LHCN-M2 (cell line): Measurements from ENCODE around the gene MTCL1. TPM values are rescaled to one million over a fixed set of nuclear protein-coding genes. Genes with fewer than 3 reads are reported as not detected.
A peak's percentile ranks its signal among the peaks of the same experiment; 100 is the strongest.

Source experiments
- DNase-seq: peaks from one replicate; pipeline ENCODE4 v3.0.0-alpha.2; 2012; ENCODE audit warnings: low read depth
- total RNA-seq: library from RNA; depleted of rRNA; stranded (reverse); fragments of >200 nt; gene quantifications from 2 replicates; pipeline ENCODE4 v1.2.3, GENCODE V29; 2014

The MTCL1 gene
- total RNA-seq, 1 experiment from 2014 or later = 16.1 TPM

DNA sequence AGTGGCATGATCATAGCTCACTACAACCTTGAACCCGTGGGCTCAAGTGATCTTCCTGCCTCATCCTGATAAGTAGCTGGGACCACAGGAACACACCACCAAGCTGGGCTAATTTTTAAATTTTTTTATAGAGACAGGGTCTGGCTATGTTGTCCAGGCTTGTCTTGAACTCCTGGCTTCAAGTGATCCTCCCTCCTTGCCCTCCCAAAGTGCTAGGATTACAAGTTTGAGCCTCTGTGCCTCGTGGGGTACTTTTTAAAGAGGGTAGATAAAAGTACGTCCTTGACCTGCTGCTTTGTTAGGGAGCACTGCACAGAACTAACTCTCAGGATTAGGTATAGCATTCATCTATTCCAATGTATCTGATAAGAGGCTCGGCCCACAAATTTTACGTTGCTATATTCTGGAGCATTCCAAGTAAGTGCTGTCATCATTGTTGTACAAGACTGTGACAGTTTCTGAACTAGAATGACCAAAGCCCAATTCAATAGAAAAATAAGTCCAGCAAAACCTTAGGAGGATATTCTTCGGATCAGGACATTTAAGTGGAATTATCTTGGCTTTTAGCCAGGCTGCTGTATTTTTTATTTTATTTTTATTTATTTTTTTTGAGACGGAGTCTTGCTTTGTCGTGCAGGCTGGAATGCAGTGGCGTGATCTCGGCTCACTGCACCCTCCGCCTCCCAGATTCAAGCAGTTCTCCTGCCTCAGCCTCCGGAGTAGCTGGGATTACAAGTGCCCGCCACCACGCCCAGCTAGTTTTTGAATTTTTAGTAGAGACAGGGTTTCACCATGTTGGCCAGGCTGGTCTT is 4.1 kb downstream of the MTCL1 start:
- DNase-seq = no peak

DNA sequence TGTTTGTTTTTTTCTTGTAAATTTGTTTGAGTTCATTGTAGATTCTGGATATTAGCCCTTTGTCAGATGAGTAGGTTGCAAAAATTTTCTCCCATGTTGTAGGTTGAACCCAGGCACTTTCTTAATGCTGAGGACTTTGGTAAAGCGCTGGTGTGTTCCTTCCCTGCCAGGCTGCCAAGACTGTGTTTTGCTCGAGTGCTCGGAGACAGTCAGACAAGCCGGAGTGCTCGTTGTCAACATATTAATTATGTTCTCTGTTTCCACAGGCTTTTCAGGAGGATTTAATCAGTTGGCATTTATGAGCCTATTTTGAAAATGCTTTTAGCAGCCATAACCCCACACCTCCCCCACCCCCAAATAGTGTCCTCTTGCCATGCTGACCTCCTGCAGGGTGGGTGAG is 6.4 kb downstream of the MTCL1 start:
- DNase-seq = no peak

DNA sequence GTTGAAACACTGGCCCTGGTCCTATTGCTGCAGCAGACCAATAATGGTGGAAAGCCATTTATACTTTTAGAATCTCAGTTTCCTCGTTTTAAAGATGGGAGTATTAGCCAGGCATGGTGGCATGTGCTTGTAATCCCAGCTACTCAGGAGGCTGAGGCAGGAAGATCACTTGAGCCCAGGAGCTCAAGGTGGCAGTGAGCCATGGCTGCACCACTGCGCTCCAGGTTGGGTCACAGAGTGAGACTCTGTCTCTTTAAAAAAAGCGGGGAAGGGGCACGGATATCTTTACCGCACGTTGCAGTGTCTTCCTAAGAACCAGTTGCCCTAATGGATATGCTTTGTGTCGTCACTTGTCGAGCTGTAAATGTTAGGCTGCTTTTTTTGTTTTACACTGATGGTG is 8.3 kb downstream of the MTCL1 start:
- no peak for DNase-seq

DNA sequence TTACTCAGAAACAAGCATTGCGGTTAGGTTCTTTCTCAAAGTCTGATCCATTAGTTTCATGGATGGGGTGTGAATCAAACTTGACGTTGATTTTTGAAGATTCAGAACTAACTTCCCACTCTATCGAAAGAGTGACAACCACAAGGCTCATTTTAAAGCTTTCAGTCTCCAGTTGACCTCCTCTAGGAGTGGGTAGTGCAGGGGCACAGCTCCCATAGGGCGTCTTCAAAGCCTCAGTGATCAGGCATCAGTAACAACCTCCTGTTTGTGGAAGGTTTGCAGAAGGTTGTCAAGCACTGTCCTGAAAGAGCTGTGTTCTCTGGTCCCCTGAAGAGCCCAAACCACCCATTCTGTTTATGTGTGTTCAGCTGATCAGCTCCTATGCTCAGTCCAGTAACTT is 10.2 kb downstream of the MTCL1 start:
- no peak for DNase-seq

DNA sequence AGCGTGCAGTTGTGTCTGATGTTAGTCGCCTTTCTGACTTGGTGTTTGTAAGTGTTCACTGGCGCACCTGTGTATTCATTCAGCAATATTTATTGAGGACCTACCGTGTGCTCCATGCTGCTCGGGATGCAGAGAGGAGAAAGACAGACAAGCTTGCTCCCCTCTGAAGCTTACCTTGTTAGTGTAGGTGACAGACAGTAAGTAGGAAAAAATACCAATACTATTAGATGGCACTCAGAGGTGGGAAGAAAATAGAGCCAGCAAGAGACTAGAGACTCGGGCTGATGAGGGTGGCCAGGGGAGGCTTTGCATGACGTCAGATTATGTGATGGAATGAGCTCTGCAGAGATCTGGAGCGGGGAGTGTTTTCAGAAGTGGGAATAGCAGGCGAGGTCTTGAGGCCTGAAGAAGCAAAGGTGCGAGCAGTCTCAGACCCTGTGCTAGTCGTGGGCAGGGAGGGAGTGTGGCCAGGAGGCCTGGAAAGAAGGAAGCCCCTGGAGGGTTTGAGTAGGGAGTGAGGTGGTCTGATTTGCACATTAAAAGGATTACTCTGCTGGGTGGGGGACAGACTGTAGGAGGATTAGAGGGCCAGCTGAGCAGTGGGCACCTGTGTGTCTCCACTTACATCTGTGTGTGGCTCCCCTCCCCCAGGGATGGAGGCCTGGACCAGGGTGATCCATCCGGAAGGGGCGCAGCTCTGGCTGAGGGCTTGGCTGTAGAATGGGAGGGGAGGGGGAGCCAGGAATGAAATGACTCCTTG is 11.8 kb downstream of the MTCL1 start:
- DNase-seq = no peak

DNA sequence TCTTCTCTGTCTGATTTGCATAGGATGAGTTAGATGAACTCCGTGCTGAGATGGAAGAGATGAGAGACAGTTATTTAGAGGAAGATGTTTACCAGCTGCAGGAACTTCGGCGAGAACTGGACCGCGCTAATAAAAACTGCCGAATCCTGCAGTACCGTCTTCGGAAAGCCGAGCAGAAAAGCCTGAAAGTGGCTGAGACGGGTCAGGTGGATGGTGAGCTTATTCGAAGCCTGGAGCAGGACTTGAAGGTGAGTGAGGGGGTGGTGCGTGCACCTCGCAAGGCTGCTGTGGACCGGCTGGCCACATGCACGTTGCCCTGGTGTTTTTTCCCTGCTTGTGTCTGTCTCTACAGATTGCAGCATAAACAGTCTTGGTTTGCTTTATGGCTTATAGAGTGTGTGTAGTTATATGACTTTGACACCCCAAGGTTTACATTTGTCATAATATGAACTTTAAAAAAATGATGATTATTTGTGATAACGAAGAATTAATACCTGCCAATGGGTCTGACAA is 13.1 kb downstream of the MTCL1 start:
- no peak for DNase-seq

DNA sequence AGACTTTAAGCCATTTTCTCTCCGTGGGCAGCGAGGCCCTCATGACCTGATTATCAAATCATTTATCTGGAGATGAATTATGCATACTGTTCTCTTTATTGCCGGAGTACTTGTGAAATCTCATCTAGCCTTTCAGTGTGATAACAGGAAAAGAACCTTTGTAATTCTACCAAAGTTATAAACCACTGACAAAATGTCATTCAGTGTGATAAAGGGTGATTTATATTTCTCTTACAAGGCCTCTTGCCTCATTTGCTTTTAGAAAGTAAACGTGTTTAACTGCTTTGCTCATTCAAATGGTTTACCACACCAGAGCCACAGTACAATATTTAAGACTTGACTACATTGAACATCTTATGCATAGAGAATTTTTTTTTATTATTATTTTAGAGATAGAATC is 13.8 kb downstream of the MTCL1 start:
- DNase-seq = no peak

DNA sequence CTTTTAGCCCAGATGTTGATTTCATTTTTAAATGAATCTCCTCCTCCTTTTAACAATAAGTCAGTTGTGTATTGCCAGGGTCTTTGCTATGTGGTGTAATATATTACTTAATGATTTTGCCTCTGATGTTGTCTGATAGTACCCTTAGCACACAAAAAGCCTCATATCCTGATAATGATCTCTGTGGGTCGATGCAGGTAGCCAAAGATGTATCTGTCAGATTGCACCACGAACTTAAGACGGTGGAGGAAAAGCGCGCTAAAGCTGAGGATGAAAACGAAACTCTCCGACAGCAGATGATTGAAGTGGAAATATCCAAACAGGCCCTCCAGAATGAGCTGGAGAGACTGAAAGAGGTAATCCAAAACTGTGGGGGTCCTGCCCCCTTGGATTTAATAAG is 14.8 kb downstream of the MTCL1 start:
- no peak for DNase-seq

DNA sequence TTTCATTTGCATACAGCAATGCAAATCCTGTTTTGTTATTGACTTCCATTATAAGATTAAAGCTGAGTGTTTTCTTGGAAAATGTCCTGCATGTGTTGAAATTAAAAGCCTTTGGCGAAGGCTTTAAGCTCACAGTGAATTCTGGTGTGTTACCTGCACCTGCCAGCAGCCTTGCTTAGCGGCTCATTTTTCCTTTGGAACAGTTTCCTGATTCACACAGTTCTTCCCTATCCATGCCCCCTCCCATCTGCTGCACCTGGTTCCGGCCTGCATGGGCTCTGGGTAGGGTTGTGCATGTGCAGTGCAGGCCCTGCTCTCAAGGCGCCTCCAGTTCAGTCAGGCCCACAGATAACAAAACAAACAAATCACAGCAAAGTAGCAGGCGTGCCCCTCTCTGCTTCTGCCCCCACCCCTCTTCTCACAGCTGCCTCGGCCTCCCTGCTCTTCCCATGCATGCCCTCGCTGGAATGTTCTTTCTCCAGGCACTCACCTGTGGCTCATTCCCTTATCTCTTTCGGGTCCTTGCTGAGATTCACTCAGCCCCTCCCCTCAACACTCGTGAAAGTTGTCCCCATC is 15.8 kb downstream of the MTCL1 start:
- DNase-seq = no peak

DNA sequence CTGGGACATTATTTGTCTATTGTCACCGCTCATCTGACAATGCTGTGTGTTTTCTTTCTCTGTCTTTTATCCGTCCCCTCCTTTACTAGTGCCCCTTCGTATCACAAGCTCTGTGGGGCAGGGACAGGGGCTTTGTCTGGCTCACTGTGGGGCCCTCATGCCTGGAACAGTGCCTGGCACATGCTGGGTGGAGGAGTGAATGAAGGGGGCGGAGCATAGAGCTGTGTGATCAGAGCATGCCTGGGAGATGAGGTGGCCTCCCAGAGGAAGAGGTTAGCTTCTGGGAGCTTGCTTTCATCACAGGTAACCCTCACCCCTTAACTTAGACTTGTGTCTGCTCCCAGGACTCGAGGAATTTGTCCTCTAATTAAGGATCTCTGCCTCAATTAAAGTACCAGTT is 16.4 kb downstream of the MTCL1 start:
- no peak for DNase-seq

DNA sequence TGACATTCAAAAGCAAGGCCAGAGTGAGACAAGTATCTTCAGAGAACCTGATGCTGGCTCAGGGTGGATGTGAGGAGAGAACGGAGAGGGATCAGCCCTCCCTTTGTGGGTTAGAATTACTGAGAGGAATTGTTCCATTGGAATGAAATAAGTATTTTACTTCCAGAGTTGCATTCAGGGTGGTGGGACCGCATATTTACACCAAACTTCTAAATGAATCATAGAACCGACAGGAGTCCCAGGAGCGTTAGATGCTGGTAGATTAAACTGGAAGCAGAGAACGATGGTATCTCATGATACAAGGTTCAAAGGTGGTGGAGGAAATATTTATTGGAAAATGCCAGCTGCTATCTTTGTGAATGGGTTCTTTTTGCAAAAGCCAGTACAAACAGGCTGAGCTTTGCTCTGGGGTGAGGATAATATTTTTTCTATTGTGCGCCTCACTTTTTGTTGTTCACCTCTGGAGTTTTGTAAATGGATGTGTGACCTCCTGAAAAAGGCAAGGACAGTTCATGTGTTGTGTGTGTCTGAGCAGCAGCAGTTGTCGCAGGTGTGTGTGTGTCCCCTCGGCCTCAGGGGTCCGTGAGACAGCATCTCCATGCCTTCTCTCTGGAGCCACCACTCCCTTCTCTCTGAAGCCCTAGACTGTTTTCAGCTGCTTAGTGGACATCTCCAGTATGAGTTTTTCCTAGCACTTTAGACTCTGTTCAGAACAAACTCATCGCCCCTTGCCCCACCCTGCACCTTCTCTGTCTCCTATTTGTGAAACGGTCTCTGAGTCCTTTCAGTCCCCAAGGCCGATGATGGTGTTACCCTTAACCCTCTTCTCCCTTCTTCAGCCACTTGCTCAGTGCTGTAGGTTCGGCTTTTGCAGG is 17.8 kb downstream of the MTCL1 start:
- DNase-seq = no peak

DNA sequence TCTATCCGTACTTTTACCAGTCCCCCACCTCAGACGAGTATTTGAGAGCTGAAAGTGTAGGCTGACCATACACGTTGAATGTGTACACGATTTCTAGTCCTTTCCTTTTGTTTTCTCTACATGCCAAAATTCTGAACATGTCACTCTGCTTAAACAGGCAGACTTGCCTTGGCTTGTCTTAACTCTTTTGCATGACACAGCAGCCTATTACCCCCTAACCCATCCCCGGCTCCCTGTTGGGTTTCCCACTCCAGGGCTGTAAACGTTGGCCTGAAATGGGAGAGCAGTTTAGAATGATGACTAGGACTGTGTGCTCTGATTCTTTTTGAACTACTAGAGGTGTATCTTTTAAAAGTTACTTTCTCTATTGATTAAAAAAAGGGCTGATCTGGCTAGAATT is 19.1 kb downstream of the MTCL1 start:
- DNase-seq = no peak

DNA sequence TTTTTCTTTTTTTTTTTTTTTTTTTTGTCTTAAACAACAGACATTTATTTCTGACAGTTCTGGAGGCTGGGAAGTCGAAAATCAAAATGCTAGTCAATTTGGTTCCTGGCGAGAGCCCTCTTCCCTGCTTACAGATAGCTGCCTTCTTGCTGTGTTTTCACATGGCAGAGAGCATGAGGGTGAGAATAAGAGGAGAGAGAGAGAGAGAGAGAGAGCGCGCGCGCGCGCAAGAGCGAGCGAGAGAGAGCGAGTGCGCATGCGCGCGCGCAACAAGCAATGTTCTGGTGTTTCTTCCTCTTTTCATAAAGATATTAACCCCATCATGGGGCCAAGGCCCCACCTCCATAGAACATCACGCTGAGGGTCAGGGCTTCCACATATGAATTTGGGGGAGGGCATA is 20.9 kb downstream of the MTCL1 start:
- no peak for DNase-seq

DNA sequence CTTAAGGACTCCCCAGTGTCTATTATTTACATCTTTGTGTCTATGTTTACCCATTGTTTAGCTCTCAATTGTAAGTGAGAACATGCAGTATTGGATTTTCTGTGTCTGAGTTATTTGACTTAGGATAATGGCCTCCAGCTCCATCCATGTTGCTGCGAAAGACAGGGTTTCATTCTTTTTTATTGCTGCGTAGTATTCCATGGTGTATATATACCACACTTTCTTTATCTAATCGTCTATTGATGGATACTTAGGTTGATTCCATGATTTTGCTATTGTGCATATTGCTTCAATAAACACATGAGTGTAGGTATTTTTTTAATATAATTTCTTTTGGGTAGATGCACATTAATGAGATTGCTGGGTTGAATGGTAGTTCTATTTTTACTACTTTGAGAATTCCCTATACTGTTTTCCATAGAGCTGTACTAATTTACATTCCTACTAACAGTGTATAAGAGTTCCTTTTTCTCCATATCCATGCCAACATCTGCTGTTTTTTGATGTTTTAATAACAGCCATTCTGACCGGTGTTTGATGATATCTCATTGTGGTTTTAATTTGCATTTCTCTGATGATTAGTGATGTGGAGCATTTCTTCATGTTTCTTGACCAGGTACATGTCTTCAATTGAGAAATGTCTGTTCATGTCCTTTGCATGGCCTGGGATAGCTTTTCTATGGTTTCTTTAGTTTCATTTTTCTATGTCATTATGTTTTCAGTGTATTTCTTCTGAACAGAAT is 21.8 kb downstream of the MTCL1 start:
- DNase-seq = no peak

DNA sequence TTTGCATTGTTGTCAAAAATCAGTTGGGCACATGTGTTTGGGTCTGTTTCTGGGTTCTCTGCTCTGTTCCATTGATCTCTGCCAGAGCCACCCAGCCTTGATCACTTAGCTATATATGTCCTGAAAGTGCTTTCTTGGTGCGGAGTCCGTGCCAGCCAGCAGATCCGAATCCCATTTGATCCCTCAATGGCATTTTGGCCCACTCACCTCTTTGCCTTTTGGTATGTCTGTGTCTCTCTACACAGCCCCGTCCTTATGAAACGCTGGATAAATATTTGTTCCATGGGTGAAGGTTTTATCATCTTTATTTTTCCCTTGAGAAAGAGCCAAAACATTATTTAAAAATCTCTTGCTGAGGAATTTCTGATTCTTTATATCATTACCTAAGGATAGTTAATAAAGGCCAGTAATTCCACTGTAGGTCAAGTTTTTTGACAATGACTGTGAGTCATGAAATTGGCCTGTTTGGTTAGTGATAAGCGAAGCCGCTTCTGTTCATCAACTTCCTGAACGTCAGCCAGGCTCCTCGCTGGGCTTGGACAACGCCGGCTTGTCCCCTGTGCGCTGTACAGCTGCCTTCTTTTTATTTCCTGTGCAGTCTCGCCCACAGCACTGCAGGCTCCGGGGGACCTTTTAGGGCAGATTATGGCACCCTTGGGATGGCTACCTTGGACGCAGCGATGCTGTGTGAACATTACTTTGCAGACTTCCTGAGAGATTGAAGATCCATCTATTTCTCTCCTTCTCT is 24.9 kb downstream of the MTCL1 start:
- DNase-seq = peak; percentile 70

DNA sequence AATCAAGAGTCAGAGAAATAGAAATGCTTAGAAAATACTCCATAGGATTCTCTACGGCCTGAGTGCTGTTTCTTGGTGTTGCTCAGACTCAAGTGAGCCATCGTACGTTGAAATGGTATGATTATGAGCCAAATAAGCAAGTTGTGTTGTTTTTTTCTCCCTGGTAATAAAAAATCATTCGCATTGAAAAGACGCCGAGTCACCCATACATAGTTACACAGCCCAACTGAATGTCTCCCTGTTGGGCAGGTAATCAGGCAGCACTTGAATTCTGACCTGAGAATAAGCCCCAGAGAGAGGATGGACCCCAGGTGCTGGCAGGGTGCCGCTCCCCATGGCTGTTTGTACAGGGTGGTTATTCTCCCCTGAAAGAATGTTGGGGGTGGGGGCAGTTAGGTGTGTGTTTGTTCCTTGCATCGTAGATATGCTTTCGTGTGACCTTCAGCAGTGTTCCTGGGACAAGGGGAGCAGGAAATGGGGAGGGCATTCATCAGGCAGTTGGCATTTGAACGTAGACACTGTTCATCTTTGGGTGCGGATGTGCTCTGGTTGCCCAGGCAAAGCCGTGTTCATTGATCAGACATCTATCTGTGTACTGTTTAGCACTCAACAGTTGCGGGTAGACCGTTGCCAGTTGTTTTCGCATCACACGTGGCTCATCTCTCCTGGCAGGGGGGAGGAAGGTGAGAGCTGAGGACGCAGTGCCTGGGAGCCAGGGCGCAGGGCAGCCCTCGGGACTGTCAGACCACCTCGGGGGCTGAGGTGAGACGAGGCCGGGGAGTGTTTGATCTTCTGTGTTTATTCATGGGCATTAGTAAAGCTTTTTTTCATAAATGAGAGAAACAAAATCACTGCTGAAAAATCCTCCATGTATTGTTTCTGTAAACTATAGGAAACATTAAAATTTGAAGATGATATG is 27.3 kb downstream of the MTCL1 start:
- DNase-seq = no peak

DNA sequence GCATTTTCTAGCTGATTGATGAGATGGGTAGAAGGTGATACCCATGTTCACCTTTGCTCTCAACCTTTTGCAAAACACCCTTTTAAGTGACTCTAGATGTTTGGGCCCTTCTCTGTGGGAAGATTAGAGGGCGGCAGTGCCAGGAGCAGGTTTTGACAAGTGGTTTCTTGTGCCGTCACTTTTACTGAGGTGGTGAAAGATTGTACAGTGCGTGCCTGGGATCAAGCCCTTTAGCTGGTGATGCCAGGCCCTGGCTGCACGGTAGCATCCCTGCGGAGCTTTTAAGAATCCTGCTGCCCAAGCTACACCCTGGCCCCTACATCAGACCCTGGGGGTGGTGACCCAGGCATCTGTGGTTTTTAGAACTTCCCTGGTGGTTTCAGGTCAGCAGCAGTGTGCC is 29.1 kb downstream of the MTCL1 start:
- DNase-seq = no peak

DNA sequence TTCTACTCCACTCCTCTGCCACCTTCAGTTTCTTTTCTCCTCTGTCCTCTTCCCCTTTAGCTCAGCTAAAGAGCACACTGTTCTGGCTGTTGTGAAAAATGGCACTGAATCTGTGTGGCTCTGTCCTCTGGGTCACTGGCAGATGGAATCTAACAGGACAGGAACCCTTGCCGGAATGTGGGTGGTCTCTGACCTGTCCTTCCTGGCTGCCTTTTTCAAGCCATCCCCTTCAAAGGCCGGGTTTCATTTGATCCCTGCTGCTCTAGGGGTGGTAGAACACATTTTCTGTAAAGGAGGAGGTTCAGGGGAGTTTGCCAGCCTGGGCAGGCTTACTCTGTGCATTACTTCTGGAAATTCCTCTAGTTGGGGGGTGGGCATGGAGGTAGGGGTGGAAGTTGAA is 29.9 kb downstream of the MTCL1 start:
- no peak for DNase-seq

DNA sequence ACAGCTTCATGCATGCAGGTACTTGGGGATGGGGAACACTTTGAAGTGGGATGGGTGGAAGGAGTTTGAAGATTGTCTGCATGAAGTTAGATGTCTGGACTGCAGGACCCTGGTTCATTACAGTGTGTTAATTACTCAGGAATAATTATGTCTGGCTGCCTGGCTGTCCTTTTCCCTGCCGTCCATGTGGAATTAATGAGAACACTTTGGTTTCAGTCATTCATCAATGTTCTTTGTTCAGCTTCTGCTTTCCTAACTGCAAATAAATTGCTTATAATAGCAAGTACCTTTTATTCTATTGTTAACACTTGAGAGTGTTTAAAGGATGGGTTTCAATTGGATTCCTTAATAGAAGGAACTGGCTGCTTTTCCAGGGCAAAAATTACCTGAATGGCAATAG is 35.8 kb downstream of the MTCL1 start:
- DNase-seq = no peak
